Measurements from ENCODE around the gene DISC1.
"Not testable (repeated sequence)": the region's sequence is repeated elsewhere in the genome, so short reads cannot be mapped to it uniquely, and the experiment has no call there.

The DISC1 gene

DNA sequence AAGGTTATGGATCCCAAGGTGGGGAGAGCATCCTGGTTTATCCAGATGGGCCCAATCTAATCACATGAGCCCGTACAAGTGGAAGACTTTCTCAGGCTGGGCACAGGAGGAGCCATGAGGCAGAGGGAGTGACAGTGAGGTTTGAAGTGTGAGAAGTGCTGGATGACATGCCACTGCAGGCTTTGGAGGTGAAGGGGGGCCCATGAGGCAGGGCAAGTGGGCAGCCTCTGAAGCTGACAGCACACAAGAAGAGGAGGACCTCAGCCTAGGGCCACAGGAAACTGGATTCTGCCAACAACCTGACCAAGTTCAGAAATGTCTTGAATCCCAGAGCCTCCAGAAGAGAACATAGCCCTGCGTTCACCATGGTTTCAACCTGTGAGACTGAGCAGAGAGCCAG, 311.6 kb downstream of the DISC1 start:
- FAIRE-seq, result no peak

DNA sequence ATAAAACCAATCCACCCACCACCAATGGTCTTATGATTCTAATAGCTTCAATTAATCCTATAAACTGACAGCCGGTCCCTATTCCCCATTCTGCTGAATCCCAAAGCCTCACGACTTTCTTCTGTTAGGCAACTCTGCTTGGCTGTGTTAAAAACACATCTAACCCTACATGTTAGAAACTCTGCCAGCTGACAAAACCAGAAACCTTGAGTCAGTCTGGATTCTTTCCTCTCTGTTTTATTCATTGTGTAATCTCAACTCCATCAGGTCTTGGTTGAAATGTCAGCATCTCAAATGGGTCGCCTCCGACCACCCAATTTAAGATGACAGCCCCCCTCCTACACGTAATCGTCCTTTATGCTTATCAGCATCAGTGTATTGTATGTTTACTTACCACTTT, 312.1 kb downstream of the DISC1 start:
- FAIRE-seq, result no peak
- no peak for DNase-seq (ENCODE audit: insufficient read length, low spot score)

More for the DNA sequence above, 311.6 kb downstream of the DISC1 start:
- no peak for DNase-seq (ENCODE audit: insufficient read length, low spot score)

DNA sequence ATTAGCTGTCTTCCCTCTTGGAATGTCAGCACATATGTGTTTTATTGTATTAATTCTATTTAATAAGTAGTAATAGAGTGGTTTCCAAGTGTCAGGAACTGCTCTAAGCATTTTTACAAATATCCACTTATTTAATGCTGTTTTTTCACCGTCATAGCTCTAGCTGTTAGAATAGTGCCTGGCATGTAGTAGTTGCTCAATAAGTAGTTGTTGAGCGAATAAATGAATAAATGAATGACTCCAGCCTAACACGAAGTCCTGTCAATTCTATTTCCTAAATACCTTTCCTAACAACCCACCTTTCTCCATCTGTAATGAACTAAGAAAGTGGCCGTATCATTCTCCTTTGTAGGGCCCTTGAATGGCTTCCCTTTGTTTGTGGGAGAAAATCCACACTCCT, 312.5 kb downstream of the DISC1 start:
- DNase-seq (ENCODE audit: insufficient read length, low spot score) (no peak), FAIRE-seq (no peak)

GRCh38 chr1:231940116-231940515, 313.5 kb downstream of the DISC1 start:
- no peak for DNase-seq (ENCODE audit: insufficient read length, low spot score)
- no peak for FAIRE-seq

GRCh38 chr1:231940701-231941100, 314.1 kb downstream of the DISC1 start:
- FAIRE-seq, result no peak

GRCh38 chr1:231943084-231943483, 316.5 kb downstream of the DISC1 start:
- DNase-seq (ENCODE audit: insufficient read length, low spot score) (no peak), FAIRE-seq (no peak)

More at GRCh38 chr1:231940701-231941100, 314.1 kb downstream of the DISC1 start:
- DNase-seq (ENCODE audit: insufficient read length, low spot score), result no peak

DNA sequence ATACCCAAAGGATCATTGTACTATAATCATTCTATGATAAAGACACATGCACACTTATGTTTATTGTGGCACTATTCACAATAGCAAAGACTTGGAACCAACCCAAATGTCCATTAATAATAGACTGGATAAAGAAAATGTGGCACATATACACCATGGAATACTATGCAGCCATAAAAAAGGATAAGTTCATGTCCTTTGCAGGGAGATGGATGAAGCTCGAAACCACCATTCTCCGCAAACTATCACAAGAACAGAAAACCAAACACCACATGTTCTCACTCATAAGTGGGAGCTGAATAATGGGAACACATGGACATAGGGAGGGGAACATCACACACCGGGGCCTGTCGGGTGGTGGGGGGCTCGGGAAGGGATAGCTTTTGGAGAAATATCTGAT, 321.5 kb downstream of the DISC1 start:
- FAIRE-seq, result not testable (repeated sequence)

GRCh38 chr1:231949277-231950091, 322.9 kb downstream of the DISC1 start:
- FAIRE-seq, result no peak
- no peak for DNase-seq (ENCODE audit: insufficient read length, low spot score)

More for the DNA sequence above, 321.5 kb downstream of the DISC1 start:
- DNase-seq (ENCODE audit: insufficient read length, low spot score), result not testable (repeated sequence)

- no peak for DNase-seq (ENCODE audit: insufficient read length, low spot score)
- FAIRE-seq, result no peak
Observed at GRCh38 chr1:231950331-231951128, 323.9 kb downstream of the DISC1 start.

DNA sequence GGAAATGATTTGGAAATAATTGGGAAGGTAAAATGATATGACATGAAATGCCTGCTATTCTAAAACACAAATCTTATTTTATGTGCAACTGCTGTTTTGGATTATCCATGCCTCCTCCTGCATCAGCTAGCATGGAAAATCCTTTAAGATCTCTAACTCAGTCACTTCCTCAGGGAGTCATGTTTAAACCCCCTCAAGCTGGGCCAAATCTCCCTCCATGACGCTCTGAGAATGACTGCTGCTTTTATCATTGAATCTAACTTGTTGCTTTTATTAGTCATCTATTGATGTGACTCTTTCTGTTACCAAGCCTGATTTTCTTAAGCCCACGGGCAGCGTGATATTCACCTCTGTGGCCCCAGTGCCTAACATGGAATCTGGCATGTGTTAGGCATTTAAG, 324.8 kb downstream of the DISC1 start:
- DNase-seq (ENCODE audit: insufficient read length, low spot score) (no peak), FAIRE-seq (no peak)

DNA sequence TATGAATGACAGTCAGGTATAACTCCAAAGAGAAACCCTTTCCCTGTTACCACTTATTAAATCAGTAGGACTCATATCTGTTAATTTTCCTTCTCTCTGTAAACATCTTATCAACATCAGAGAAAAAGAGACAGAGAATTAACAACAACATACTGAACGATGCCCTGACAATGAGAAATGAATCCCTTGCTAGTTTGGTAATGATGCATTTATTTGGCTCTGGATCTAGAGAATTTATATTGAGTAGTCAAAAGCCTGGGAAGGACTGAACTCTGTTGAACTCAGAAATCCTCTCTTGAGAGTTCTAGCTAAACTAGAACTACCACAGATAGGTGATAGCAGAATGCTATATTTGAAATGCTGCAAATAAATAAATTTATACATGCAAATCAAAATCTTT, 325.6 kb downstream of the DISC1 start:
- FAIRE-seq (no peak), DNase-seq (ENCODE audit: insufficient read length, low spot score) (no peak)

DNA sequence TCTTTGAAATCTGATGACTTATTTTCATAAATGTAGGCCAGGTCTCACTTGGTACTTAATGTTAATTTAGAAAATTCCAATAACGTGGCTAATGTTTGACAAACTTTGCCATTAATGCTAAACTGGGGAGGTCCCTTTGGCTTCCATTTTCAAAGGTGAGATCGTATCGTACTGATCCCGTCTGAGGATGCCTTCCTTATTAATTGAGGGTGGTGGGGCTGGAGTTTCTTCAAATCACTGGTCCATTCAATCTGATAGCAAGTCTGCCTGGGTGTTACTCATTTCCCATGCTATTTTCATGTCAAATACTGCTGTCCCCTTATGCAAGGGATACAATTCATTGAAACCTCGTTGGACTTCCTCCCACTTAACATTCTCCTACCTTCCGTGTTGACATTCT, 327.1 kb downstream of the DISC1 start:
- DNase-seq (ENCODE audit: insufficient read length, low spot score) (no peak), FAIRE-seq (no peak)

- DNase-seq (ENCODE audit: insufficient read length, low spot score), result no peak
- no peak for FAIRE-seq
Observed at GRCh38 chr1:231954751-231955150, 328.2 kb downstream of the DISC1 start.

- no peak for FAIRE-seq
- no peak for DNase-seq (ENCODE audit: insufficient read length, low spot score)
Observed at GRCh38 chr1:231957359-231957758, 330.8 kb downstream of the DISC1 start.

DNA sequence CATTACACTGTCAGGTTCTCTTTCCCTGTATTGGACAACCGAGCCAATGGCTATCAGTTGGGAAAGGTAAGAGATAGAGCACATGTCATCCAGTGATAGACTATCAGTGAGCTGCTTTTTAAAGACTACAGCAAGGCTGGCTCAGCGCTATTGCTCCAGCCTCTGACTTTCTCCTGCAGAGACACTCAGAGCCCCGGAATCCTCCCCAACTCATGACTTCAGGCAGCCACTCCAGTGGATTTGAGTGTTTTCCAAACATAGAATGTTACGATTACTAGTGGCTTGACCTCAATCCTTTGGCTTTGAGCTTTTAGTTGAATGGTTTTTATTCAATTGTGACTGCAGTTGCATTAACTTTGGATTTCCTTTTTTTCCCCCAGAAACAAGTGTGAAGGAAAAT, 331.9 kb downstream of the DISC1 start:
- DNase-seq (ENCODE audit: insufficient read length, low spot score) (no peak), FAIRE-seq (no peak)

- DNase-seq (ENCODE audit: insufficient read length, low spot score), result no peak
Observed at GRCh38 chr1:231959225-231959884, 332.8 kb downstream of the DISC1 start.

GRCh38 chr1:231961801-231962200, 335.2 kb downstream of the DISC1 start:
- DNase-seq (ENCODE audit: insufficient read length, low spot score); FAIRE-seq: not testable (repeated sequence)

More at GRCh38 chr1:231959225-231959884, 332.8 kb downstream of the DISC1 start:
- FAIRE-seq, result no peak

DNA sequence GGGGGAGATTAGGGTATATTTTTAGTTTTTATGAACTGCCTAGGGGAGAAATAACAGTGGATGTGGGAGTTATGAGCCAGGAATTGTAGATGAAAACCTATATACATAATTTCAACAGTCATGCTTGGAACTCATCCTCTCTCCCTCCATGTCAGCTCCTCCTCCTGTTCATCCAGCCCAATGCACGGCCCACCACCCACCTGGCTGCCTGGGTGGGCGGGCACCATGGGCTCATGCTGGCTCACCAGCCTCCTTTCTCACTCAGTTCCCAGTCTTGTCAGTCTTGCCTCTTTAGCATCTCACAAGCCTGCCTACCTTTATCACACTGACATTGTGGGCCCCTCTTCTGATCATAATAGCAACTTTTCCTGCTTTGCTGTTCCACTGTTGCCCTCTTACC, 336.0 kb downstream of the DISC1 start:
- FAIRE-seq (no peak), DNase-seq (ENCODE audit: insufficient read length, low spot score) (no peak)

DNA sequence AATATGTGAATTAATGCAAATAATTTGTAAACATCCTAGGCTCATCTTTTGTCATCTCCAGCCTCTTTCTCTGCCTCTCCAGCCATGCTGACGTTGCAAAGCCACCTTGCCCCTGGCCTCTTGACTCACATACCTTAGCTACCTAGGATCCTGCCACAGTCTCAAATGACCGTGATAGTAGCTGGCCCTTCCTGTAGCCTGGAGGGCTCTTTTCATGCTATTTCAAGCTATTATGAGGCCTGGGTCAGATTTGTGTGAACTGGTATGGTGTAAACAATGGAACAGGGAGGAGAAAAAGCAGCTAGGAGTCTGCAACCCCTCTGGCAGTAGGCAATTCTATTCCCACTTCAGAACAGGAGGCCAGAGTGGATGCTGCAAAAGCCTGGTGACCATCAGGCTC, 337.7 kb downstream of the DISC1 start:
- FAIRE-seq, result no peak
- no peak for DNase-seq (ENCODE audit: insufficient read length, low spot score)

GRCh38 chr1:231964961-231965360, 338.4 kb downstream of the DISC1 start:
- no peak for FAIRE-seq
- DNase-seq (ENCODE audit: insufficient read length, low spot score), result no peak

- DNase-seq (ENCODE audit: insufficient read length, low spot score), result no peak
- no peak for FAIRE-seq
Observed at GRCh38 chr1:231965615-231966014, 339.0 kb downstream of the DISC1 start.

Data from HTR-8/SVneo (cell line).